ENCODE measurements around the gene MPV17L2. TPM values are rescaled to one million over a fixed set of nuclear protein-coding genes. Genes with fewer than 3 reads are reported as not detected.

Gene MPV17L2
- total and polyA plus RNA-seq, 2 donors from 2014 or later, result 11.5 to 31.1 TPM

DNA sequence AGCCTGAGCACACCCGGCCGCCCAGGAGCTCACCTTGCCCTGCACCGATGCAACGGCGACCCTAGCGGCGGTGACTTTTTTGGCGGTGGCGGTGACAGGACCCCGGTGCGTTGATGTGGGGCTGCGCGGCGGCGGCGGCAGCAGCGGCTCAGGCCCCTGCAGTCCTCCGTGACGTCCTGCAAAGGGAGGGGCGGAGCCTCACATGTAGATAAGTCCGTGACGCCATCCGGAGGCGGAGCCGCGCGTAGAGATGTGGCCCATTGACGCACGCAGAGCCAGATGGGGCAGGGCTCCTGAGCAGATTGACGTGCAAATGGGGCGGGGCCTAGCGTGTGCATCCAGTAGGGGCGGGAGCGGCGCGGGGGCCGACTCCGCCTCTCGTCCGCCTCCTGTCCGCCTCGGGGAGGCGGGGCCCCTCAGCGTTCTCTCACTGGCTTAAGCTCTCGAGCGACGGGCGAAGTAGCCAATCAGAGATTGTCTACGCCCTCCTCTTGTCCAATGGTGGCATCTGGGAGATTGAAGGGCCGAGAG is 10.9 kb downstream of the MPV17L2 start, which contains the start of gene RAB3A:
RAB3A (minus strand) TSS at position 180 of the 531 bp plus-strand sequence. CDS start 1,302 bp downstream, outside the sequence.
- H3K4me1 ChIP-seq (ENCODE audit: control insufficient read depth in 2 of 3, insufficient read depth in 2 of 3, low read depth in 1 of 3, low read length in 3 of 3), result peaks cover 0 to 16% (median 3%) of the 10 kb centered on the region in 3 donors
- FAIRE-seq (peak; percentile 99), DNase-seq (peak; percentile 100)
- TF ChIP-seq, protein P1, sequence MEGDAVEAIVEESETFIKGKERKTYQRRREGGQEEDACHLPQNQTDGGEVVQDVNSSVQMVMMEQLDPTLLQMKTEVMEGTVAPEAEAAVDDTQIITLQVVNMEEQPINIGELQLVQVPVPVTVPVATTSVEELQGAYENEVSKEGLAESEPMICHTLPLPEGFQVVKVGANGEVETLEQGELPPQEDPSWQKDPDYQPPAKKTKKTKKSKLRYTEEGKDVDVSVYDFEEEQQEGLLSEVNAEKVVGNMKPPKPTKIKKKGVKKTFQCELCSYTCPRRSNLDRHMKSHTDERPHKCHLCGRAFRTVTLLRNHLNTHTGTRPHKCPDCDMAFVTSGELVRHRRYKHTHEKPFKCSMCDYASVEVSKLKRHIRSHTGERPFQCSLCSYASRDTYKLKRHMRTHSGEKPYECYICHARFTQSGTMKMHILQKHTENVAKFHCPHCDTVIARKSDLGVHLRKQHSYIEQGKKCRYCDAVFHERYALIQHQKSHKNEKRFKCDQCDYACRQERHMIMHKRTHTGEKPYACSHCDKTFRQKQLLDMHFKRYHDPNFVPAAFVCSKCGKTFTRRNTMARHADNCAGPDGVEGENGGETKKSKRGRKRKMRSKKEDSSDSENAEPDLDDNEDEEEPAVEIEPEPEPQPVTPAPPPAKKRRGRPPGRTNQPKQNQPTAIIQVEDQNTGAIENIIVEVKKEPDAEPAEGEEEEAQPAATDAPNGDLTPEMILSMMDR (IDR thresholded peaks at IDR 0.05; ENCODE audit: borderline replicate concordance, extremely low read depth, insufficient read depth), result no peak
- H3K27ac ChIP-seq (ENCODE audit: low read depth in 2 of 2, low read length in 2 of 2), result peak within 1 kb of the TSS; percentile 93 to 95
- peak within 1 kb of the TSS; percentile 69 to 85 (median 81) for H3K4me3 ChIP-seq (ENCODE audit: low read length in 3 of 3)
- intact Hi-C loops (cut with DNase I), result no loop called here
- H3K36me3 ChIP-seq (ENCODE audit: control insufficient read depth in 2 of 3, insufficient read depth in 3 of 3, low read length in 3 of 3), result peaks cover 0 to 10% (median 2%) of the 10 kb centered on the region in 3 donors
- peak within 1 kb of the TSS; percentile 27 to 92 (median 45) for H3K9ac ChIP-seq (ENCODE audit: low read length in 3 of 3)
- no peaks in the 10 kb centered on the region for H3K9me3 ChIP-seq (ENCODE audit: control insufficient read depth in 2 of 3, insufficient read depth in 1 of 3, low read length in 3 of 3)
- no peaks in the 10 kb centered on the region for H3K27me3 ChIP-seq (ENCODE audit: control insufficient read depth, insufficient read depth, low read length)

DNA sequence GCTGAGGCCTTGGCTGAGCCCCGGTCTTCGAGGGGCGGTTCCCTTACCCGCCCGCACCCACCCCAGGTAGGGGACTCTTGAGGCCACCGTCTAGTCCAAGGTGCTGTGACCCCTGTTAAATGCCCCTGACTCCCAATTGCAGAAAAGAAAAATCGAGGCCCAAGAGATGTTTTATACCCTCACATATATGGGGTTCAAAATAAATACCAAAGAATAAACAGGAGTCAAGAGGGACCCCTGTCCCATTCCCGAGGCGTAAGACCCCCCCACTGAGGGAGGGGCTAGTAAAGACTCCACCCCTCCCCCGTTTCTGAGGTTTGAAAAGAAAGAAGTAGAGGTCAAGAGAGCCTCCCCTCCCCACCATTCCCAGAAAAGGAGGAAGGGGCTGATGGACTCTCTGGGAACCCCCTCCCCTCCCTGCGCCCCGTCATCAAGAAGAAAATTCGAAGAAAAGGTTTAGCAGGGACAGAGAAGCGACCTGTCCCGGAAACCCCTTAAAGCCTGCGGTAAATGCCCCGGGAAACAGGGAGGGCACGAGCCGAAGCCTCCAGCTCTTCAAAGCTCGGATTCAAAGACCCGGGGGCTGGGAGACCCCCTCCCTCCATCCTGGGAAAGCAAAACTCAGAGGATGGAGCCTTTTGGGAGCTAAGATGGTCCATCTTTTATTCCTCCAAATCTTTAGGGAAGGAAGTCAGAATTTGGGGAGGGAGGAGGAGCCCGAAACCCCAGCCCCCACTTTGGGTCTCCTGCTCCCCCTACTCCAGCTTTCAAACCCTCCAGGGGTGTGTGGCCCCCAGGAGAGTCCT is 11.6 kb downstream of the MPV17L2 start:
- peak overlapping the region; percentile 62 to 71 (median 66) for H3K4me3 ChIP-seq (ENCODE audit: low read length in 3 of 3)
- H3K27ac ChIP-seq (ENCODE audit: low read depth in 2 of 2, low read length in 2 of 2), result peak overlapping the region; percentile 93 to 95
- H3K9me3 ChIP-seq (ENCODE audit: control insufficient read depth in 2 of 3, insufficient read depth in 1 of 3, low read length in 3 of 3), result no peaks in the 10 kb centered on the region
- FAIRE-seq (no peak), DNase-seq (peak in 3 of 5 donors; percentile 85 to 96 (median 92))
- intact Hi-C loops (cut with DNase I), result no loop called here
- H3K27me3 ChIP-seq (ENCODE audit: control insufficient read depth, insufficient read depth, low read length), result no peaks in the 10 kb centered on the region
- peaks cover 0 to 16% (median 3%) of the 10 kb centered on the region in 3 donors for H3K4me1 ChIP-seq (ENCODE audit: control insufficient read depth in 2 of 3, insufficient read depth in 2 of 3, low read depth in 1 of 3, low read length in 3 of 3)
- TF ChIP-seq, protein P1 (IDR thresholded peaks at IDR 0.05; ENCODE audit: borderline replicate concordance, extremely low read depth, insufficient read depth), result no peak
- peaks cover 0 to 6% (median 2%) of the 10 kb centered on the region in 3 donors for H3K36me3 ChIP-seq (ENCODE audit: control insufficient read depth in 2 of 3, insufficient read depth in 3 of 3, low read length in 3 of 3)
- peak overlapping the region; percentile 15 to 92 (median 45) for H3K9ac ChIP-seq (ENCODE audit: low read length in 3 of 3)

DNA sequence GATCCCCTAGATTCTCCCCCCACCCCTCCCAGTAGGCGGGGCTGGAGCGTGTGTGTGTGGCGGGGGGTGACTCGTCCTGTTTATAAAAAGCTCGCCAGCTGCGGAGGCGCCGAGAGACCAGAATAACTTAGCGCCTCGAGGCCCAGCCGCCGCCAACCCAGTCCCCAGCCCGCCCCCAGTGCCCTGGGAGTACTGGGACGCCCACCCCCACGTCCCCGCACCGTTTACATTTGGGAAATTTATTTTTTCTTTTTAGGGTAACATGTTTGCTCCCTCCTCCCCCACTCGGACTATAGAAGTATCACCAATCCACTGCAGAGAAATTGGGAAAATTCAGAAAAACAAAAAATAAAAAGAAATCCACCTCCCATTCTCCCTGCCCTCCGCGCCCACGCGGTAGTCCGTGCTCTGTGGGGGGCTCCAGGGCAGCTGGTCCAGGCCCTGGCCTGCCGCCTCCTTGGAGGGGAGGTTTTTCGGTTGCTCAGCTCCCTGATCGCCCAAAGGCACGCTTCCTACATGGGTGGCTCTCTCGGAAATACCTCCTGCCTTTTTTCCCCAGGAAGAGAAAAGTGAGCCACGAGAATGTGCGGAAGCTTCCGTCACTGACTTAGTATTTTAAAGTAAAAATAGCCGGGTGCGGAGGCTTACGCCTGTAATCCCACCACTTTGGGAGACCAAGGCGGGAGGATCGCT is 12.3 kb downstream of the MPV17L2 start:
- Histone ChIP-seq H3K36me3 (ENCODE audit: control insufficient read depth in 2 of 3, insufficient read depth in 3 of 3, low read length in 3 of 3) (peaks cover 0 to 2% (median 2%) of the 10 kb centered on the region in 3 donors), H3K9ac (ENCODE audit: low read length in 3 of 3) (peak overlapping the region in 2 of 3 donors; percentile 48 to 92), H3K4me1 (ENCODE audit: control insufficient read depth in 2 of 3, insufficient read depth in 2 of 3, low read depth in 1 of 3, low read length in 3 of 3) (peaks cover 0 to 16% (median 3%) of the 10 kb centered on the region in 3 donors), H3K9me3 (ENCODE audit: control insufficient read depth in 2 of 3, insufficient read depth in 1 of 3, low read length in 3 of 3) (no peaks in the 10 kb centered on the region), H3K4me3 (ENCODE audit: low read length in 3 of 3) (peak overlapping the region; percentile 62 to 71 (median 66)), H3K27ac (ENCODE audit: low read depth in 2 of 2, low read length in 2 of 2) (peak overlapping the region; percentile 93 to 95), H3K27me3 (ENCODE audit: control insufficient read depth, insufficient read depth, low read length) (no peaks in the 10 kb centered on the region)
- intact Hi-C loops (cut with DNase I), result no loop called here
- DNase-seq (peak; percentile 74 to 95 (median 90)), FAIRE-seq (no peak)
- TF ChIP-seq, protein P1 (IDR thresholded peaks at IDR 0.05; ENCODE audit: borderline replicate concordance, extremely low read depth, insufficient read depth), result no peak
